Epithelial cell of esophagus (primary cell): ENCODE data around the gene FCMR.

ENCODE experiments used
- DNase-seq: peaks from one replicate; pipeline ENCODE4 v3.0.0; 2010; ENCODE audit warnings: low read depth
- H3K4me3 ChIP-seq: 2 replicates; pipeline ENCODE4 v1.5.1; 2011; ENCODE audit warnings: mild to moderate bottlenecking, low read length, control low read depth
- CTCF ChIP-seq: IDR thresholded peaks from 2 replicates; pipeline ENCODE4 v1.5.1; 2011; ENCODE audit warnings: low read depth, mild to moderate bottlenecking, low read length, control low read depth, inconsistent platforms; ENCODE audit not compliant: insufficient read depth; ENCODE audit errors: missing control alignments

The FCMR gene

GRCh38 chr1:206923009-206923960, 1.5 kb upstream of the FCMR start:
- no peak for DNase-seq
- TF ChIP-seq CTCF = no peak
- no peak overlapping the region for H3K4me3 ChIP-seq

- no peak overlapping the region for H3K4me3 ChIP-seq
- no peak for DNase-seq
- no peak for TF ChIP-seq CTCF
Measured at GRCh38 chr1:206922524-206922923, 783 bp upstream of the FCMR start.

- TF ChIP-seq CTCF = no peak
- DNase-seq = no peak
- no peak overlapping the region for H3K4me3 ChIP-seq
Measured at GRCh38 chr1:206918076-206918475, 3.7 kb downstream of the FCMR start.

- no peak for DNase-seq
- no peak for TF ChIP-seq CTCF
- H3K4me3 ChIP-seq = no peak overlapping the region
Measured at GRCh38 chr1:206916000-206916709, 5.6 kb downstream of the FCMR start.

GRCh38 chr1:206915030-206915735, 6.6 kb downstream of the FCMR start:
- no peak for DNase-seq
- no peak overlapping the region for H3K4me3 ChIP-seq
- TF ChIP-seq CTCF = no peak

- no peak overlapping the region for H3K4me3 ChIP-seq
- TF ChIP-seq CTCF = no peak
- DNase-seq = no peak
Measured at GRCh38 chr1:206913766-206914537, 7.8 kb downstream of the FCMR start.
